Ovary (tissue), 9 donors: ENCODE measurements around the gene WARS2. TPM values are rescaled to one million over a fixed set of nuclear protein-coding genes. Genes with fewer than 3 reads are reported as not detected.

Experiments used
- DNase-seq, 5 donors: peaks; one replicate each; pipeline ENCODE4 v3.0.0-alpha.2; 2019 to 2020
- H3K27ac ChIP-seq, 2 donors: fragments of 200-600 bp; one replicate each; pipeline versions ENCODE4 v1.5.1 to v1.8.0; 2019 to 2022
- H3K27me3 ChIP-seq: fragments of 200-600 bp; one replicate; pipeline ENCODE4 v1.8.0; 2022
- H3K36me3 ChIP-seq: fragments of 200-600 bp; sonication (generic); one replicate; pipeline ENCODE4 v1.5.1; 2019
- H3K4me1 ChIP-seq: one replicate; pipeline ENCODE4 v1.8.1; 2013; ENCODE audit warnings: mild to moderate bottlenecking, moderate library complexity; ENCODE audit not compliant: insufficient read depth
- H3K4me3 ChIP-seq: fragments of 200-600 bp; sonication (generic); one replicate; pipeline ENCODE4 v1.5.1; 2017
- H3K9me3 ChIP-seq, 2 donors: fragments of 200-600 bp in 1 of 2; sonication (generic) in 1 of 2; one replicate each; pipeline versions ENCODE4 v1.5.1 to v1.8.1; 2013 to 2019; ENCODE audit warnings: mild to moderate bottlenecking in 1 of 2, moderate library complexity in 1 of 2
- EP300 ChIP-seq: sonication (generic); formaldehyde crosslinking; IDR thresholded peaks from one replicate; pipeline ENCODE4 v1.6.1; 2017; ENCODE audit warnings: antibody characterized with exemption
- POLR2A ChIP-seq: fragments of 450-650 bp; IDR thresholded peaks from one replicate; pipeline ENCODE4 v1.6.1; 2017; ENCODE audit warnings: antibody characterized with exemption, mild to moderate bottlenecking, moderate library complexity
- WGBS, 3 donors: extraction: QIAGEN DNeasy Blood & Tissue Kit in 1 of 3; methylation state at CpG; one replicate each; pipeline versions ENCODE4 v1.1.5 to v1.1.7; 2013 to 2017; 5-methylcytosine and 5-hydroxymethylcytosine counted together
- intact Hi-C, 4 donors: fragments of 100-400 bp; cut with DNase I; formaldehyde crosslinking; loops; one replicate each; pipeline versions ENCODE4 v1.11.0 to v1.15.1; 2022 to 2023
- polyA plus RNA-seq, 2 donors: library from polyadenylated mRNA; stranded (reverse); fragments of 200-250 nt in 1 of 2; fragments of 350-450 nt in 1 of 2; fragmentation: Illumina TruSeq in 1 of 2; extraction: RNeasy Lipid Tissue Mini Kit (QIAGEN cat#74804) in 1 of 2; gene quantifications; one replicate each; pipeline ENCODE4 v1.2.3, GENCODE V29; 2013 to 2014
- total RNA-seq, 7 donors: library from RNA; depleted of rRNA in 2 of 7; stranded (reverse); fragments of >200 nt in 2 of 7; fragmentation: NEBNext Ultra II Directional in 3 of 7; extraction: Animal tissue kit (Norgen Biotek cat#: 25700) in 3 of 7; gene quantifications; one replicate each; pipeline versions ENCODE4 v1.1.0 to v1.2.4, GENCODE V29; 2016 to 2023
- TF ChIP-seq, protein P1 (sequence below), 3 donors: fragments of 450-650 bp in 2 of 3; fragments of 200-600 bp in 1 of 3; IDR thresholded peaks; one replicate each; pipeline versions ENCODE4 v1.5.1 to v1.8.0; 2016 to 2022; ENCODE audit warnings: antibody characterized with exemption in 3 of 3, mild to moderate bottlenecking in 1 of 3
- donor health status: DM: no; HTN: no; CAD: no; lungs with moderate emphysema.
- donor health status: DM: no; HTN: no; CAD: no.
- donor health status: Bipolar disorder and iron deficiency.
- donor health status: DM: yes; HTN: yes; CAD: no.
- donor health status: DM: no; HTN: no; CAD: no.
- donor health status: DM: yes; HTN: yes; CAD: no.

The WARS2 gene
- total and polyA plus RNA-seq, 9 donors: 6.1 to 20.3 (median 15.5) TPM

DNA sequence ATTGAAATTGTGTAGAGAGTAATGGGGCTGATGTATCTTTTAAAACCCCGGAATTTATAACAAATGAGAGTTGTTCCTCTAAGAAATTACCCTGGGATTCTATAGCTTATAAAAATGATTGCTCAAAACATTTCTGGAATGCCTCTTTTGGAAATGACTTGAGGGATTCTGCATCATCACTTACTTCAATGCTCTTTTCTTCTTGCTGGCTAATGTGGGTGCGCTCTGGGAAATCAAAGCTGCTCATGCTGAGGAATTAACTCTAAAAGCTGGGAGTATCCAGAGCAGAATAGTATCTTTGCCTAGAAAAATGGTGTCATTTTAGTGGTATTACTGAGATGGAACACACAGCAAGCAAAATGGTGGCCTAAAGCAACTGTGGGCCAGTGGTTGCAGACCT, 129.3 kb downstream of the WARS2 start:
- TF ChIP-seq POLR2A (no peak), EP300 (no peak)
- TF ChIP-seq, protein P1, sequence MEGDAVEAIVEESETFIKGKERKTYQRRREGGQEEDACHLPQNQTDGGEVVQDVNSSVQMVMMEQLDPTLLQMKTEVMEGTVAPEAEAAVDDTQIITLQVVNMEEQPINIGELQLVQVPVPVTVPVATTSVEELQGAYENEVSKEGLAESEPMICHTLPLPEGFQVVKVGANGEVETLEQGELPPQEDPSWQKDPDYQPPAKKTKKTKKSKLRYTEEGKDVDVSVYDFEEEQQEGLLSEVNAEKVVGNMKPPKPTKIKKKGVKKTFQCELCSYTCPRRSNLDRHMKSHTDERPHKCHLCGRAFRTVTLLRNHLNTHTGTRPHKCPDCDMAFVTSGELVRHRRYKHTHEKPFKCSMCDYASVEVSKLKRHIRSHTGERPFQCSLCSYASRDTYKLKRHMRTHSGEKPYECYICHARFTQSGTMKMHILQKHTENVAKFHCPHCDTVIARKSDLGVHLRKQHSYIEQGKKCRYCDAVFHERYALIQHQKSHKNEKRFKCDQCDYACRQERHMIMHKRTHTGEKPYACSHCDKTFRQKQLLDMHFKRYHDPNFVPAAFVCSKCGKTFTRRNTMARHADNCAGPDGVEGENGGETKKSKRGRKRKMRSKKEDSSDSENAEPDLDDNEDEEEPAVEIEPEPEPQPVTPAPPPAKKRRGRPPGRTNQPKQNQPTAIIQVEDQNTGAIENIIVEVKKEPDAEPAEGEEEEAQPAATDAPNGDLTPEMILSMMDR (IDR thresholded peaks at IDR 0.05): no peak
- intact Hi-C loops: no loop called here

DNA sequence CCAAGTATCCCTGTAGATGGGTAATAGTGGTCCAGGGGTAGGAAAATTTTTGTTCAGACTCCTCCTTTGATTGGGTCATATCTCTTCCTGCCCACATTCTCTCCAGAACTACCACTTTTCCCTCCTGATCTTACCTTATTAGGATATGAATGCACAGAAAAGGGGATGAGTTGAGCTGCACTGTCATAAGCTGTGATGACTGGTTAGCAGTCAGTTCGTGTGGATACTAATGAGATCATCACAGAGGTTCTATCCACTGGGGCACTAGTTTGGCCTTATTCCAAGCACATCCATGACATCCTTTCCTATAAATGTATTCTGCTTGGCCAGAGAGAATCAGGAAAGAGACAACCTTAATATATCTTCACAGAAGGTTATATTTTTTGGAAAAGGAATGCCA, 130.3 kb downstream of the WARS2 start:
- Histone ChIP-seq H3K27me3 (no peaks in the 10 kb centered on the region), H3K36me3 (no peaks in the 10 kb centered on the region), H3K27ac (no peak overlapping the region), H3K9me3 (no peaks in the 10 kb centered on the region), H3K4me1 (peaks cover 9% of the 10 kb centered on the region), H3K4me3 (no peak overlapping the region)
- DNase-seq: no peak
- intact Hi-C loops: no loop called here
- TF ChIP-seq POLR2A: no peak
- TF ChIP-seq, protein P1 (IDR thresholded peaks at IDR 0.05): no peak
- 63 to 83% (median 72%) methylated on average over 1 of the region's 1 CpG for WGBS, 3 donors

More for the DNA sequence above, 129.3 kb downstream of the WARS2 start:
- DNase-seq: no peak
- Histone ChIP-seq H3K36me3 (no peaks in the 10 kb centered on the region), H3K4me1 (peaks cover 9% of the 10 kb centered on the region), H3K27ac (no peak overlapping the region), H3K27me3 (no peaks in the 10 kb centered on the region), H3K4me3 (no peak overlapping the region), H3K9me3 (no peaks in the 10 kb centered on the region)
- 91 to 95% (median 92%) methylated on average over 2 of the region's 2 CpGs for WGBS, 3 donors

DNA sequence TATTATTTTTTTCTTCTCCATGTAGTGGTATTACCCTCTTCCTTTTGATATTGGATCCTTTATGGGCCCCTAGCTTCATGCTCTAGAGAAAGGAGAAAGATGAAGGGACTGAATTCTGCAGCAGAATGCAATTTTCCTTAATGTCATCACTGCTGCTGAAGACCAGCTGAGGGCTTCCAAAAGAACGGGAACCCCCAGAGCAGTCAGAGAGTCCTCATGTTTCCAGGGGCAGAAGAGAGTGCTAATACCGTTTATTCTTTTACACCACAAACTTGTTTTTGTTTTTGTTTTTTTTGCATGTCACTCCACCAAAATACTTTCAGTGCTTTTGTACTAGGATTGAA, 131.2 kb downstream of the WARS2 start:
- 15 to 21% (median 15%) methylated on average over 2 of the region's 2 CpGs for WGBS, 3 donors
- peaks cover 9% of the 10 kb centered on the region for H3K4me1 ChIP-seq
- intact Hi-C loops: no loop called here
- TF ChIP-seq EP300: no peak
- TF ChIP-seq, protein P1 (IDR thresholded peaks at IDR 0.05): no peak
- no peak for TF ChIP-seq POLR2A
- H3K27ac ChIP-seq: no peak overlapping the region
- DNase-seq: no peak
- H3K36me3 ChIP-seq: no peaks in the 10 kb centered on the region
- no peak overlapping the region for H3K4me3 ChIP-seq
- H3K9me3 ChIP-seq: no peaks in the 10 kb centered on the region
- no peaks in the 10 kb centered on the region for H3K27me3 ChIP-seq

DNA sequence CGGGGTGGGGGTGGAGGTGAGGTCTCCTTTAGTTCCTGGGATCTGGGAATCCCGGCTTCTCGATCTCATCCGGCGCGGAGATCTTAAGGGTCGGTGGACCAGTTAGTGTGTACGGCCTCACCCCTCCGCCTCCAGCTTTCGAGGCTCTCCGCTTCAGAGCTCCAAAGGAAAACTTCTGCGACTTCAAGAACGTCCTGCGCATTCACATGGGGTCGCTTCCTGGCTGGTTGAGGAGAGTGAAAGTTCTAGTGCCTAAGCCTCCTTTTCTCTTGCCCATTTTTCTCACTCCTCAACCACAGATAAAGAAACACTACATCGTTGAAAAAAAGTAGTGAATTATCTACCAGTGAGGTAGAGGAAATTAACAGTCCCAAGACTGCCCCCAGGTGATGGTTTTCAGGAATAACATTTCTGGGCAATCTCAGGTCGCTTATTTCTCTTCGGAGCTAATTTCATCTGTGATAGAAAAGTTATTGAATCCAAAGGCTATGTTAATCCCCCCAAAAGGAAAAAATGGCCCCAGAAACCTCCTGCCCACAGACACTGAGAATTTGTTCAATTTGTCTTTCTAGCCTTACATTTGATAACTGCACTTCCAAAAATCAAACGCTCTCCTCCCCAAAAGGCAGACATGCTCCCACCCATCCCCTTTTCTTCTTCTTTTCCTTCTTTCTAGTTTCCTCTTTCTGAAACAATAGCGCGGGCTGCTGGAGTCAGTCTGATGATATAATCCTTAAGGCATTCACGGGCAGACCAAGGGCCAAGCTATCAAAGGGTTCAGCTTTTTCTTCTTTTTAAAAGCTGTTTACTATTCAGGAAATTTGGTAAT, 131.8 kb downstream of the WARS2 start:
- Histone ChIP-seq H3K4me1 (peaks cover 9% of the 10 kb centered on the region), H3K9me3 (no peaks in the 10 kb centered on the region), H3K36me3 (no peaks in the 10 kb centered on the region), H3K27me3 (no peaks in the 10 kb centered on the region), H3K27ac (no peak overlapping the region), H3K4me3 (peak overlapping the region; percentile 27)
- DNase-seq: no peak
- TF ChIP-seq, protein P1 (IDR thresholded peaks at IDR 0.05): peak in 2 of 3 donors; percentile 21 to 41
- TF ChIP-seq POLR2A: no peak
- 3 to 5% (median 4%) methylated on average over 22 of the region's 22 CpGs for WGBS, 3 donors
- intact Hi-C loops: no loop called here
